ENCODE data around the gene RWDD1.
A peak's percentile ranks its signal among the peaks of the same experiment; 100 is the strongest.

Gene RWDD1

GRCh38 chr6:116530436-116530835 is 40.9 kb upstream of the RWDD1 start:
- no peak overlapping the region for H3K27ac ChIP-seq
- no peak for DNase-seq (ENCODE audit: low spot score)
- no peak overlapping the region for H3K4me3 ChIP-seq
- no peak for TF ChIP-seq CTCF (IDR thresholded peaks at IDR 0.05)

DNA sequence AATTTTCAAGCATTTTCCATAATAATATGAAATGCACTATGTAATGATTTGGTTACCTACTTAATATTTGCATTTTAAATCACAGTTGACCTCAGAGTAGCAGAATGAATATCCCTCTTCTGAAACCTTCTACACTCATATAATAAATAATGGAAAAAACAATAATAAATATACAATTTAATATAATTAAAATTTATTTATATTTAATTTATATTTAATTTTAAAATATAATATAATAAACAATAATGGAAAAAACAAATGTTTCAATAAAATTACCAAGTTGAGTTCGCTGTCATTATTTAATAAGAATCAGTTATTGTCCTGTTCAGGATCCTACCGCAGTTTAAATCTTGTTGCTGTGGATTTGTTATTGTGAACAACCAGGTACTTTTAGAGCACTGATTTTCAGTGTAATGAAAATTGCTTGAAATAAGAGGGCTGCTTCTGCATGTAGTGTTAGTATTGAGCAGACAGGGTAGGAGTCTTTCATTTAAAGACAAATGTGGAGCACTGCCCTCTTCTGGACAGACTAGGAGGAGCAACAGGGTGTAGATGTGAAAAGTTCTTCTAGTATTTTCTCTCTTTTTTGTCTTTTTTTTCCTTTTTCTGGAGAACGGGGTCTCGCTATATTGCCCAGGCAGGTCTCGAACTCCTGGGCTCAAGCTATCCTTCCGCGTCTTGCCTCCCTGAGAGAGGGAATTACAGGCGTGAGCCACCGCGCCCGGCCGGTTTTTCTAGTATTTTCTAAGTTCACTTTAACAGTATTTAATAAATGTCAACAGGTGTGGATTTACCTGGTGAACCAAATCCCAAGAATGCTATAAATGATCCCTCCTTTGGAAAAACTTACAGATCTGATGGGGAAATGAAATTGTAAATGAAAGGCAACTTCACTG is 39.4 kb upstream of the RWDD1 start:
- DNase-seq (ENCODE audit: low spot score) = no peak
- TF ChIP-seq CTCF (IDR thresholded peaks at IDR 0.05) = peak; percentile 60
- no peak overlapping the region for H3K4me3 ChIP-seq
- no peak overlapping the region for H3K27ac ChIP-seq

DNA sequence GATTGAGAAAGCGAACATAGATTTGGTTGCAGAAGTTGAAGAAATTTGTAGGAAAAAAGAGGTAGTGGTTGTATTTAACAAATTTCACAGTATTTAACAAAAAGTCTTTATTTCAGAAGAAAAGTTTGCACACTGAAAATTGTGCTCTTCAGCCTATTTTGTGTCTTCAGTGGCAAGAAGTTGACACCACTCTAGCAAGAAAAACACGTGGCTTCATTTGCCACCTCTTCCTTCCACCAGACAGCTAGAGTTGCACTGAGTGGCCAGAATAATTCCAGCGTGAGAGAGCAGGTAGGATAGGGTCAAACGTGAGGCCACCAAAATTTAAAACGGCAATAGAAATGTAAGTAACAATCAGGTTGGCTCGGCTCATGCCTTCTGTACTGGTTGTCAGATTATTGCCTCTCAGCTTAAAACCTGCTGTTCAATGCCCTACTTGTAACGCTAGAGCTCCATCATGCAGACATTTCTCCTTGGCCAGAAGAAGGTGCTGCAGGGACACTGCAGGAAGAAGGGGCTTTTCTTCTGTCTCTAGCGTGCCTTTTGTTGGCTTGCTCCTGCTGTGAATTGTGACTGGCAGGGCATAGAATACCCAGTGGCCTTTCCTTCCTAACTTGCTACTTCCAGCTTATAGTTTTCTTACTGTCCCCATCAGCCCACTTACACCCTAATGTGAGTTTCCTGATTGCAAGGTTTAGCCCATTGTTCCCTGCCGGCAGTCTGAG is 37.9 kb upstream of the RWDD1 start:
- Histone ChIP-seq H3K4me3 (no peak overlapping the region), H3K27ac (no peak overlapping the region)
- DNase-seq (ENCODE audit: low spot score) = no peak
- TF ChIP-seq CTCF (IDR thresholded peaks at IDR 0.05) = no peak

- no peak for DNase-seq (ENCODE audit: low spot score)
- Histone ChIP-seq H3K4me3 (no peak overlapping the region), H3K27ac (no peak overlapping the region)
- TF ChIP-seq CTCF (IDR thresholded peaks at IDR 0.05) = no peak
Measured at GRCh38 chr6:116535109-116535508, 36.2 kb upstream of the RWDD1 start.

DNA sequence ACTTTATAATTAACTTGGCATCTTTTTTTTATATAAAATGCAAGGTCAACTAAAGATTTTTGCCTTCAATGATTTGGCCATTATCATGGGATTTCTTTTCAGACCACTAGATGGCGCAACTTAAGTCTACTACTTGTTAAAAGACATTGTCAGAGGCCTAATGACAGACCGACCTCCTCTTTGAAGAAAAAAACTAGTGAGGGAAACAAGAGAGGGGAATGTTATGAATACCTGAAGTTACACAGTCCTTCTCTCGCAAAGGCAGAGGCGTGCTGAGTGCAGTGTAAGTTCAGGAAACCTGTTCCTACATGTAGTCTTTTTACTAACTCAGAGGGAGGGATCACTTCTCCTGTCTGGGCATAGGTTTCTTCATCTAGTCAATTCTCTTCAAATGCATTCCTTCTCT is 35.1 kb upstream of the RWDD1 start:
- no peak for DNase-seq (ENCODE audit: low spot score)
- peak; percentile 50 for TF ChIP-seq CTCF (IDR thresholded peaks at IDR 0.05)
- H3K4me3 ChIP-seq = no peak overlapping the region
- H3K27ac ChIP-seq = no peak overlapping the region

DNA sequence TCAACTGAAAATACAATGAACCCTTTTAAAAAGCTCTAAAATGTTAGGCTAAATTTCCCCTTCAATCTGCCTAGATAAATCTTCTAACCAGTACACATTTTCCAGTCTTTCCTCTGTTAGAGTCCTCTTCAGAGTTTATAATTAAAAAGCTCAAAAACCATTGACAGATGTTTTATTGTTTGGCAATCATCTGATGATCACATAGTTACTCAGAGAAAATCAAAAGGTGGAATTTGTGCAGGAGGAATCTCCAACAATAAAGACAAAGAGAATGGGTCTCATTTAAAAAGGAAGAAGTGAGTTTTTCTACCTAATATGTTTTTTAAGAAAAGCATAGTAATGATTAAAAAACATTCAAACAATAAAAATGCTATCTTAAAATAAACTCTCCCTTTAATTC is 28.9 kb upstream of the RWDD1 start:
- H3K4me3 ChIP-seq = no peak overlapping the region
- TF ChIP-seq CTCF (IDR thresholded peaks at IDR 0.05) = no peak
- DNase-seq (ENCODE audit: low spot score) = no peak
- H3K27ac ChIP-seq = no peak overlapping the region
